ENCODE data around the gene CYRIA. TPM values are rescaled to one million over a fixed set of nuclear protein-coding genes. Genes with fewer than 3 reads are reported as not detected.

The CYRIA gene
- total RNA-seq, 2 donors from 2014 or later: 1.0 to 3.8 TPM

DNA sequence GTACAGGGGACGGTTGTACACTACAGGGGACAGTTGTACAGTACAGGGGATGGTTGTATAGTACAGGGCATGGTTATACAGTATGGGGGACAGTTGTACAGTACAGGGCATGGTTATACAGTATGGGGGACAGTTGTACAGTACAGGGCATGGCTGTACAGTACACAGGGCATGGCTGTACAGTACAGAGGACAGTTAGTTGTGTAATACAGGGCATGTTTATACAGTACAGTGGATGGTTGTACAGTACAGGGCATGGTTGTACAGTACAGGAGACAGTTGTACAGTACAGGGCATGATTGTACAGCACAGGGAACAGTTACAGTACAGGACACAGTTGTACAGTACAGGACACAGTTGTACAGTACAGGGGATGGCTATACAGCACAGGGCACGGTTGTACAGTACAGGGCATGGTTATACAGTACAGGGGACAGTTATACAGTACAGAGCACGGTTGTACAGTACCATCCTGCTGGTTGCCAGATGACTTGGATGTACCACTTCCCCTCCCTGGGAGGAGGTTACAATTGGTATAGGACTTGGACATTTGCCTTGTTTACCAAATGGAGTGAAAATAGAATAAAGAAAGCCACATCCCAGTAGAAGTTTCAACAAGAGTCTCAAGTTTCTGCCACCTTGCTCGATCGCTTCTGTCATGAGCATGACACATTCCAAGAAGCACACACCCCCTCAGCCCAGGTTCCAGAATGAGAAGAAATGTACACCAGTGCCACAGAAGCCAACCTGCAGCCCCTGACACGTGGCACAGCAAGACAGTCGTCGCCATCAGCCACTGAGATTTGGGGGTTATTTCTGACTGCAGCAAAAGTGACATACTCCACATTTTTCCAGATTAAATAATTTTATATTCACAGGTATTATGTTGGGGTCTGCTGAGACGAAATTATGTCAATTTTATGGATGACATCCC, 16.0 kb downstream of the CYRIA start:
- Histone ChIP-seq H3K36me3 (no peaks in the 10 kb centered on the region), H3K27me3 (no peaks in the 10 kb centered on the region), H3K27ac (no peak overlapping the region), H3K9me3 (no peaks in the 10 kb centered on the region), H3K9ac (ENCODE audit: low read depth in 2 of 2, low read length in 2 of 2) (no peak overlapping the region), H3K4me1 (peaks cover 9% of the 10 kb centered on the region), H3K4me3 (no peak overlapping the region)
- DNase-seq: no peak
- intact Hi-C loops (cut with DNase I): no loop called here
- TF ChIP-seq, protein P1, sequence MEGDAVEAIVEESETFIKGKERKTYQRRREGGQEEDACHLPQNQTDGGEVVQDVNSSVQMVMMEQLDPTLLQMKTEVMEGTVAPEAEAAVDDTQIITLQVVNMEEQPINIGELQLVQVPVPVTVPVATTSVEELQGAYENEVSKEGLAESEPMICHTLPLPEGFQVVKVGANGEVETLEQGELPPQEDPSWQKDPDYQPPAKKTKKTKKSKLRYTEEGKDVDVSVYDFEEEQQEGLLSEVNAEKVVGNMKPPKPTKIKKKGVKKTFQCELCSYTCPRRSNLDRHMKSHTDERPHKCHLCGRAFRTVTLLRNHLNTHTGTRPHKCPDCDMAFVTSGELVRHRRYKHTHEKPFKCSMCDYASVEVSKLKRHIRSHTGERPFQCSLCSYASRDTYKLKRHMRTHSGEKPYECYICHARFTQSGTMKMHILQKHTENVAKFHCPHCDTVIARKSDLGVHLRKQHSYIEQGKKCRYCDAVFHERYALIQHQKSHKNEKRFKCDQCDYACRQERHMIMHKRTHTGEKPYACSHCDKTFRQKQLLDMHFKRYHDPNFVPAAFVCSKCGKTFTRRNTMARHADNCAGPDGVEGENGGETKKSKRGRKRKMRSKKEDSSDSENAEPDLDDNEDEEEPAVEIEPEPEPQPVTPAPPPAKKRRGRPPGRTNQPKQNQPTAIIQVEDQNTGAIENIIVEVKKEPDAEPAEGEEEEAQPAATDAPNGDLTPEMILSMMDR (IDR thresholded peaks at IDR 0.05): no peak

DNA sequence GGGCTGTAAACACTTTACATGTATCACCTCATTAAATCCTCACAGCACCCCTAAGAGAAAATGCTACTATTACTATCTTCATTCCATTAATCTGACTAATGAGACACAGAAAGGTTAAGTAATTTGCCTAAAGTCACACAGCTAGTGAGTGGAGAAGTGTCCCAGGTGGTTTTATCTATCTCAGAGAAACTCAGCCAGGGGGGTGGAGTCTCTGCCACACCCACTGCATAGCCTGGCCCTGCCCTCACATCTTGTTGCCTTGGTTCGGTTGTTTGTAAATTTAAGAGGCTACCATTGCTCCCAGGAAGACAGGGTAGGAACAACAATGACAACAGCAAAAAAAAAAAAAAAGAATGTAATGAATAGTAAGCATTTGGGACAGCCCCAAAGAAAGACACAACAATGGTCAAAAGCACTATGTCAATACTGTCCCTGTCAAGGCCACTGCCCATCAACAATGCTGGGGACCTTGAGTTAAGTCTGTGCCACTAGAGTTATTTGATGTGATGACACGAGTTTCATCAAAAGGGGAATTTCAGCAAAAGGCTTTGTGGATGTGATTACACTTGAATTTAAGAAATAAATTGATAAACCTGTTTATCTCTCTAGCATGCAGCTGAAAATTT, 17.5 kb downstream of the CYRIA start:
- H3K9ac ChIP-seq (ENCODE audit: low read depth in 2 of 2, low read length in 2 of 2): no peak overlapping the region
- H3K27me3 ChIP-seq: no peaks in the 10 kb centered on the region
- H3K27ac ChIP-seq: no peak overlapping the region
- no peaks in the 10 kb centered on the region for H3K36me3 ChIP-seq
- intact Hi-C loops (cut with DNase I): no loop called here
- H3K4me1 ChIP-seq: peaks cover 4% of the 10 kb centered on the region
- no peak for DNase-seq
- no peak overlapping the region for H3K4me3 ChIP-seq
- TF ChIP-seq, protein P1 (IDR thresholded peaks at IDR 0.05): no peak
- no peaks in the 10 kb centered on the region for H3K9me3 ChIP-seq

DNA sequence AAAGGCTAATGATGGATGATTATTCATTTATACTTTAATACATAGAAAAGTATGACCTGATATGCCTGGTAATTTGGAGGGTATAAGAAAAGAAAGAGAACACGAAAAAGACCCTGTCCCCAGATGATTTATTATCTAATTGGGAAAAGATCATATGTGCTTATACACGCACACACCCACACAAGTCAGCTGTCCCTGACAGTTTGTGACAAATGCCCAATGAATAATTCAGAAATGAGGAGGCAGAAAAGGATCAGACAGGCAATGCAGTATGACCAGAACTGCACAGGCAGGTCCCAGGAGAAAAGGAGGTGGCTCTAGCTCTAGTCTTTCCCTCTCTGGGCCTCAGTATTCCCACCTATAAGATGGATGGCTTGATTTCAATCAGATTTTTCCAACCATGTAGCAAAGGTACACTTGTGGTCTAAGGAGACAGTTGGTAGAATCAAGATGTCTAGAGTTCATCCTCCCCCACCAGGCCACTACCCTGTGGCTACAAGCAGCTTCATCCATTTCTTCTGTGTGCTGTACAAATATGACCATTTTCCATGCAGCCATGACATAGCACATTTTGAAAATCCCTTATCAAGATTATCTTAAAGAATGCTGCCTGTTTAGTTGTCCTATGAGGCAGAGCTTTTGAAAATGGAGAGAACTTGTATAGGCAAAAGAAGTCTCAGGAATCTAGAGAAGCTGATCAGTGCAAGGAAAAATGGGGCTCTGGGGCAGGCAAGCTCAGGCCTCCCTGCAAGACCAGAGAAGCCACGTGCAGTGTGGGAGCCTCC, 19.7 kb downstream of the CYRIA start:
- no peak overlapping the region for H3K4me3 ChIP-seq
- no peak overlapping the region for H3K9ac ChIP-seq (ENCODE audit: low read depth in 2 of 2, low read length in 2 of 2)
- H3K9me3 ChIP-seq: no peaks in the 10 kb centered on the region
- no peak for DNase-seq
- no peaks in the 10 kb centered on the region for H3K27me3 ChIP-seq
- no peaks in the 10 kb centered on the region for H3K4me1 ChIP-seq
- TF ChIP-seq, protein P1 (IDR thresholded peaks at IDR 0.05): no peak
- intact Hi-C loops (cut with DNase I): no loop called here
- H3K27ac ChIP-seq: no peak overlapping the region
- H3K36me3 ChIP-seq: no peaks in the 10 kb centered on the region

DNA sequence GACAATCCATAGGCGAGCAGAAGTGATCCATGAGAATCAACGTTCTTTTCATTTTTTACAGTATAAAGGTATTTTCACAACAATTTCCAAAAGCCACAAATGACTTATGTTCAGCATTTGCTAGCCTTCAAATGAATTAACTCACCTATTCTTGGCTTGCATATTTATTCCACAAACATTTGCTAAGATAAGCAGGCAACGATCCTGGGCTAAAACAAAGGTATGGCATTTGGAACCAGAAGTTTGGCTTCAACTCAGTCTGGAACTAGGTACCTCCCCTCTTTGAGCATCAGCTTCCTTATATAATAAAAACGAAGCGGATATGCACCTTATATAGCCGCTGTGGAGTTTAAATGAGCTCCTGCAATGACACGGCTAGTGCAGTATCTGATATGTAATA, 20.5 kb downstream of the CYRIA start:
- Histone ChIP-seq H3K9me3 (no peaks in the 10 kb centered on the region), H3K27ac (no peak overlapping the region), H3K36me3 (no peaks in the 10 kb centered on the region), H3K4me1 (no peaks in the 10 kb centered on the region), H3K4me3 (no peak overlapping the region), H3K9ac (ENCODE audit: low read depth in 2 of 2, low read length in 2 of 2) (no peak overlapping the region), H3K27me3 (no peaks in the 10 kb centered on the region)
- TF ChIP-seq, protein P1 (IDR thresholded peaks at IDR 0.05): no peak
- DNase-seq: no peak
- intact Hi-C loops (cut with DNase I): no loop called here

DNA sequence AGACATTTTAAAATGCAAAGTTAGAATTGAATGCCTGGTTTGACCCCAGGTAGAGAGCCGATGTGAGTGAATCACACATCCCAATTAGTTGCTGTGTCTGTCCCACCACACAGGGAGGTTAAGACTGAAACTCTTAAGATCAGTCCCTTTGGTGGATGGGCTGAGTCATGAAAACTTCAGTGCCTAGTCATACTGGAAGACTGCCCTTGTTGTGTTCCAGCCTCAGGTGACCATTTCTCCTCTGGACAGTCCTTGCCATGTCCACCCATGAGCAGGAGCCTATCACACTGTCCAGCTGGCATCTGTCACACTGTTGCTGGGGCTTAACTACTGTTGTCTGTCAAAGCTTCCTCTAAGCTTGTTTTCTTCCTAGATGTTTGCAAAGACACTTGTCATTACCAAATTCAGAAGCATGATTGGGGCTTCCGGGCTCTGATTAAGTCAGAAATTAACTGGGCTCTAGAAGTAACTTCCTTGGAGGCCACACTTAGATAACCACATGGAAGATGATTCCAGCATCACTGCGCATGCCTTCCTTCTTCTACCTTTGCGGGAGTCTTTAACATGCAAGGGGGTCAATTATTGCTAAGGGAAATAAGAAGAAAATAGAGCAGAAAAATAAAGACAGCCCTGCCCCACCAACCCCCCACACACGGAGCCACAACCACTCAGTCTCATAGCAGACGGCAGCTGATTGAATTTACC, 21.3 kb downstream of the CYRIA start:
- Histone ChIP-seq H3K4me3 (no peak overlapping the region), H3K27me3 (no peaks in the 10 kb centered on the region), H3K27ac (no peak overlapping the region), H3K4me1 (no peaks in the 10 kb centered on the region), H3K9me3 (no peaks in the 10 kb centered on the region), H3K36me3 (no peaks in the 10 kb centered on the region), H3K9ac (ENCODE audit: low read depth in 2 of 2, low read length in 2 of 2) (no peak overlapping the region)
- intact Hi-C loops (cut with DNase I): no loop called here
- TF ChIP-seq, protein P1 (IDR thresholded peaks at IDR 0.05): no peak
- no peak for DNase-seq

Measured in colonic mucosa (tissue), 4 donors.